ENCODE data around the gene TTC19. TPM values are rescaled to one million over a fixed set of nuclear protein-coding genes. Genes with fewer than 3 reads are reported as not detected.
"Not testable (repeated sequence)": the region's sequence is repeated elsewhere in the genome, so short reads cannot be mapped to it uniquely, and the experiment has no call there.

Gene TTC19
- total RNA-seq, 1 donor from 2014 or later: 19.0 TPM

GRCh38 chr17:15971098-15971678 is 28.4 kb upstream of the TTC19 start:
- intact Hi-C loops (cut with DNase I): no loop called here
- no peak for ATAC-seq (ENCODE audit: poor library complexity)
- DNase-seq: no peak

DNA sequence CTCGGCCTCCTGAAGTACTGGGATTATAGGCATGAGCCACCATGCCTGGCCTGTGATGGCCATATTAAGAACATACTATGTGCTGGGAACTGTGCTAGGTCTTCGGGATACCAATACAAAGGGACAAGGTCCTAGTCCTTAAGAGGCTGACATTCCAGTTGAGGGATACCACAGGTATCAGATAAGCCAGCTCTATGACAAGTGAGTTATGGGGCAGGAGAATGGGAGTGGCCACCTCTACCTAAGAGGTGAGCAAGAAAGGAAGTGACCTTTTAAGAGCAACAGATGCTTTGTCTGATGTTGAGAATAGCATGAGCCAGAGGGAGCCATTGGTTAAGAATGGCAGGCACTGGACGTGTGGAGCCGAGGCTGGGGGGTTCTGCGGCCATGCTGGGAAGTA is 27.7 kb upstream of the TTC19 start:
- no peak for ATAC-seq (ENCODE audit: poor library complexity)
- no peak for DNase-seq
- intact Hi-C loops (cut with DNase I): no loop called here

- intact Hi-C loops (cut with DNase I): no loop called here
- ATAC-seq (ENCODE audit: poor library complexity) (no peak), DNase-seq (no peak)
Observed at GRCh38 chr17:15972497-15972951, 27.1 kb upstream of the TTC19 start.

DNA sequence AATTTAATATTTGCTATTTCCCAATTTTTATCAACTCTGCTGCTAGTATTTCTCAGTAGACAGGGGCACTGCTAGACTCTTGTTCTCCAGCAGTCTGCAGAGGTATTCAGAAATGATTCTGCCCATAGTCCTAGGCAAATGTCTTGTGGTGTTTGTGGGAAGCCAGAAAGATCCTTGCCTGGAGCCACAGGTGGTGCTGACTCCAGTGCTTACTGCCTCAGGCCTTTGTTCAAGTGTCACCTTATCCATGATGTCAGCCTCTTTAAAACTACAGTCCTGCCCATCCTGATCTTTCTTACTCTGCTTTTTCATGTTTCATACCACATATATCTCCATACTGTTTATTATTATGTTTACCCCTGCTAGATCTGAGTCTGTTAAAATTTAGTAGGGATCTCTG is 26.6 kb upstream of the TTC19 start:
- intact Hi-C loops (cut with DNase I): no loop called here
- no peak for DNase-seq
- no peak for ATAC-seq (ENCODE audit: poor library complexity)

GRCh38 chr17:15973834-15974233 is 25.8 kb upstream of the TTC19 start:
- intact Hi-C loops (cut with DNase I): no loop called here
- DNase-seq: no peak
- ATAC-seq (ENCODE audit: poor library complexity): no peak

GRCh38 chr17:15977894-15978293 is 21.7 kb upstream of the TTC19 start:
- intact Hi-C loops (cut with DNase I): no loop called here
- DNase-seq (no peak), ATAC-seq (ENCODE audit: poor library complexity) (no peak)

- no peak for ATAC-seq (ENCODE audit: poor library complexity)
- intact Hi-C loops (cut with DNase I): no loop called here
Observed at GRCh38 chr17:15978606-15979005, 21.0 kb upstream of the TTC19 start.

GRCh38 chr17:15979013-15979412 is 20.6 kb upstream of the TTC19 start:
- DNase-seq; ATAC-seq (ENCODE audit: poor library complexity); intact Hi-C loops (cut with DNase I): not testable (repeated sequence)

More at GRCh38 chr17:15978606-15979005, 21.0 kb upstream of the TTC19 start:
- no peak for DNase-seq

GRCh38 chr17:15981208-15981607 is 18.4 kb upstream of the TTC19 start:
- no peak for ATAC-seq (ENCODE audit: poor library complexity)
- DNase-seq: no peak
- intact Hi-C loops (cut with DNase I): no loop called here

GRCh38 chr17:15981646-15982580 is 17.7 kb upstream of the TTC19 start:
- no peak for DNase-seq
- intact Hi-C loops (cut with DNase I): no loop called here
- ATAC-seq (ENCODE audit: poor library complexity): no peak

DNA sequence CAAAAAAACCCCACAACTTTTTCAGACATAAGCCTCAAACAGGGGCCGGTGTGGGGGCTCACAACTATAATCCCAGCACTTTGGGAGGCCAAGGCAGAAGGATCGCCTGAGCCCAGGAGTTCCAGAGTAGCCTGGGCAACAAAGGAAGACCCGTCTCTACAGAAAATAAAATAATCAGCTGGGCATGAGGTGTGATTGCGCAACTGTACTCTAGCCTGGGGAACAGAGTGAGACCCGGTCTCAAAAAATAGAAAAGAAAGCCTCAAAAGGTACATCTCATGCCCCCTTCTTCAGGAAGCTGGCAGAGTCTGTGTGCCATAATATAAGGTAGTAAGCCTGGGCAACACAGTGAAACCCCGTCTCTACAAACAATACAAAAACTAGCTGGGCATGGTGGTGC is 3.3 kb upstream of the TTC19 start:
- no peak for ATAC-seq (ENCODE audit: poor library complexity)
- intact Hi-C loops (cut with DNase I): loop anchor here (5.0 to 10.0 kb wide), 2 partner anchors 52 to 169 kb away; partner anchors contain the start of gene ADORA2B
- no peak for DNase-seq

DNA sequence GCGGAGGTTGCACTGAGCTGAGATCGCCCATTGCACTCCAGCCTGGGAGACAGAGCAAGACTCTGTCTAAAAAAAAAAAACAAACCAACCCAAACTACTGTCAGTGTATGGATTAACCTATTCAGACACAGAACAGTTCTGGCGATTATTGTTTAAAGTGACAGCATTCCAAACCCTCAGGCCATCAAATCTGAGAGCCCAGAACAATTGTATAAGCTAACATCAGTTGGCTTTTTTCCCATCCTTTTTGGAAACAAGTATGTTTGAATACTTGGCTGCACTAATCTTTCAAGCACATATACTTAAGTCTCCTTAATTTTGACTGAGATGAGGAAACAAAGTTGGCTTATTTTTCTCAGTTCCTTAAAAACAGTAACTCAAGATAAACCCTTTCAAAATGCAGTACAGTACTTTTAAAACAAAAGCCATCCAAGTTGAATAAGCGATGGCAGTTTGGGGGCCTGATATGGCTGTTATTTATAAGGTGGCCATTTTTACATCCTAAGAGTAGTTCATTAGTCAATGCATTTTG is 1.5 kb upstream of the TTC19 start:
- no peak for DNase-seq
- intact Hi-C loops (cut with DNase I): loop anchor here (5.0 to 10.0 kb wide), 2 partner anchors 53 to 171 kb away; partner anchors contain the start of gene ADORA2B
- ATAC-seq (ENCODE audit: poor library complexity): no peak

DNA sequence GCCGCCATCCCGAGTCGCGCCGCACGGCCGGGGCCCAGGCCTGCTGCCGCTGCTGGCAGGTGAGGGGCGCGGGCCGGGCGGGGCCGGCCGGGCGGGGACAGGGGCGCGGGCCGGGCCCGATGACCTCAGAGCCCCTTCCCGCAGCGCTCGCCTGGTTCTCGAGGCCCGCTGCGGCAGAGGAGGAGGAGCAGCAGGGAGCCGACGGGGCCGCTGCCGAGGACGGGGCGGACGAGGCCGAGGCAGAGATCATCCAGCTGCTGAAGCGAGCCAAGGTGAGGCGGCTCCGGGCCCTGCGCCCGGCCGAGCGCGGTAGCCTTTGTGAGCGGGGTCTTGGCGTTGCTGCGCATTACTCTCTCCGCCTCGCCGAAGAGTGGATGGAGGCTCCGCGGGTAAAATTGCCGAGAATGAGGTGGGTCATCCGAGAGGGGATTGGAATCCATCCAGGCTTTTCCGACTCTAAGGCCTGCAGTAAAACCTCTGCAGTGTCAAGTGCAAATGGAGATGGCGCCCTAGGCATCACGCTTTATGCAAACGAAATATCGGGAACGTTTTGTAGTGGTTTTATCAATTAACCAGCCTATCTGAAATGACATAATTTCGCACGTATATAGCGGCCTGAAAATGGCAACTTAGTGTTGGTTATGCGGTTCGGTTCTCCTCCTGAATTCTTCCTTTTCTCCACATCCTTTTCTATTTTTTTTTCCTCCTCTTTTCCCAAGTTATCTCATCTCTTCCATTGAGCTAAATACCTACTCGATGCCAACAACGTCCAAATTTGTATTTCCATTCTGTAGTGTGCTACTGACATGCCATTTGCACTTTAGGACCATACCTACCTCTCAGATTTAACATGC is 577 bp downstream of the TTC19 start:
- DNase-seq (peak; percentile 52), ATAC-seq (ENCODE audit: poor library complexity) (peak; percentile 5)
- intact Hi-C loops (cut with DNase I): loop anchor here (5.0 to 10.0 kb wide), 2 partner anchors 55 to 173 kb away; partner anchors contain the start of gene ADORA2B

DNA sequence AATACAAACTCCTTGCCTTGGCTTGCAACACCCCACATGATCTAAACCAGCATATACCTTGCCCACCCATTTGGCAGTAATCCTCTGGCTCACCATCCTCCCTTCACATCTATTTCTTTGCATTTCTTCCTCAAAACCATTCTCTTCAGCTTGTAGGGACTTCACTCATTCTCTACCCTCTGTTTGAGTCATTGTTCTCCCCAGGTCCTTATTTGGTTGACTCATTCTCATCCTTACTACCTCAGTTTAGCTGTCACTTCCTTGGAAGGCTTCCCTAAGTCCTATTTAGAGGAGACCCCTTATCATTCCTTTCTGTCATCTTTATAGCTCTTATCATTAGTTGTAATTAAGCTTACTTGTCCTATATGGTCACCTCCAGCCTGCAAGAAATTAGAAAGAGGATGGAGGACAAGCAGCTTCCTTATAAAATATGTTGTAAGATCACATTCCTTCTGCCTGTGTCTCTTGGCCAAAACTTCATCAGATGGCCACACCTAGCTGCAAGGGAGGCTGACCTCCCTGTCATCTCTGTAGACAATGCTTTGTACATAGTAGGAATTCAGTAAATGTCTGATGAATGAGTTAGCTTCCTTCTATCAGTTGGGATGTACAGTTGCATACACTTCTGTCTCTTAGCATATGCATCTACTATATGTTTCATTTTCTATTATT is 1.7 kb downstream of the TTC19 start:
- intact Hi-C loops (cut with DNase I): no loop called here
- no peak for DNase-seq
- no peak for ATAC-seq (ENCODE audit: poor library complexity)

DNA sequence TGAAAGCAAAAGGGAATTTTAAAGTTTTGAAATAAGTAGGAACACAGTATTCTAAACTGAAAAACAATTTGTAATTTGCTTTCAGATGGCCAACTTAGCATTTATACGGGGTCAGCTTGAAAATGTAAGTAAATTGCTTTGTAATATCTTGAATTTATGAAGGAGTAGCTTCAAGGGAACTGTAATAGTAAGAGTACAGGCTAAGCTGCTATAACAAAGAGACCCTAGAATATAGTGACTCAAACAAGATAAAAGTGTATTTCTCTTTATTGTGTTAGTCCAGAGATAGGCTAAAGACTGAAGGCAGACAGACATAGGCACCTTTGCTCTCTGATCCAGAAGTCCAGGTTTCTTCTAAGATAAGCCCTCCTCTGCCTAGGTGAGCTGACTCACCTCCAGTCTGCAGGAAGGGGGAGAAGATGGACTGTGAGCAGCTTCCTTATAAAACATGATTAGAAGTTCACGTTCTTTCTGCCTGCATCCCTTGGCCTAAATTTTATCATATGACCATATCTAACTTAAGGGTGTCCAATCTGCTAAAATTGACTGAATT is 3.2 kb downstream of the TTC19 start:
- DNase-seq (no peak), ATAC-seq (ENCODE audit: poor library complexity) (no peak)
- intact Hi-C loops (cut with DNase I): no loop called here

DNA sequence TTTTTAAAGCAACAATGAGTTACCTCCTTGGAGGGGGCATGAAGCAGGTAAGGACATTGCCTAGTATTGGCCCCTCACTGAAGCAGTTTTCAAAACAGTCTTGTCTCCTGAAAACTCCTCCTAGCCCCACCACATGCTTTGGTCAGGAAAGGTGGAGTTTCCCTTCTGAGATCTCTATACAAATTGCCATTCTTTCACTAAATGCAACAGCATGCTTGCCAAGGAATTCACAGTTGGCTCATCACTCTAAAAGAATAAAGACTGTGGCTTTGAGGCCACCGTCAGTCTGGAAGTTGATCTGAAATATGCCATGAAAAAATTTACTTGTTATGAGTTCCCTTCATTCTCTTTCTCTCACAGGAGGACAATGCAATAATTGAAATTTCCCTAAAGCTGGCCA is 4.2 kb downstream of the TTC19 start:
- intact Hi-C loops (cut with DNase I): no loop called here
- DNase-seq: no peak
- ATAC-seq (ENCODE audit: poor library complexity): no peak

DNA sequence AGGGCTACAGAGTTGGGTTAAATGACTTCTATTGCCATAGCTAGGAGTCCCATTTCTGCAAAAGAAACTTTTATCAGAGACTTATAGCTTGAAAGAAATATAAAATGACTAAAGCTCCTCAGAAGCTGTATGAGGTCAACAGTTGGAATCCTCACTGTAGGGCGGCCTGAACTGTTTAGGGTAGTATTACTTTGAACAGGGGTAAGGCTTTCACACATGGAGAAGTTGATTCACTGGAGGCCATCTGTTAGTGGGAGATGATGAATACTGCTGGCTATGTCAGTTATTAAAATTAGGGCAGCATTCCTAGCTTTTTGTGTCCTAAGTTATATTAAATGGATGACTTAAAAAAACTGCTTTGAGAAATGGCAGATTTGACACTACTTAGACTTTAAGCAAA is 6.0 kb downstream of the TTC19 start:
- ATAC-seq (ENCODE audit: poor library complexity) (no peak), DNase-seq (no peak)
- intact Hi-C loops (cut with DNase I): no loop called here

- ATAC-seq (ENCODE audit: poor library complexity) (no peak), DNase-seq (no peak)
- intact Hi-C loops (cut with DNase I): no loop called here
Observed at GRCh38 chr17:16007439-16007838, 7.8 kb downstream of the TTC19 start.

All from Right ventricle myocardium superior (tissue), 1 donor.